NCI-H1694 treated with DMSO at 0.1 percent for 48 hours (cell line): ENCODE data around the gene URM1.
"Not testable (repeated sequence)": the region's sequence is repeated elsewhere in the genome, so short reads cannot be mapped to it uniquely, and the experiment has no call there.

Experiments
- DNase-seq: peaks from one replicate; lab custom pipeline; 2025; lab: John Stamatoyannopoulos, UW

The URM1 gene

DNA sequence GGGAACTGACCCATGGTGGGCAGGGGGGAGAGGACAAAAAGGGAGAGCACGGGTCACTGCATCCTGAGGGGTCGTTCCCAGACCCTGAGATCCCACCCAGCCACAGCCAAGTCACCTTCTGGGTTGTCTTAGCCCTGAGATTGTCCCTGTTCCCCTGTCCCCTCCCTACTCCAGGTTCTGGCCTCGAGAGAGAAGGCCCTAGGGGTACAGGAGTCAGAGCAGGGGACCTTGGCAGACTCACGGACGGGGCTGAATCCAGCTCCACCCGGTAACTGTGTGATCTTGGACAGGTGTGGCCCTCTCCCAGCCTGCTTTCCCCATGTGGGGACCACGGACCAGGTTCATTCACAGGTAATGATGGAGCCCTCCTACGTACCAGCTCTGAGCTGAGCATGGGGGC, 38.3 kb downstream of the URM1 start:
- DNase-seq: no peak

DNA sequence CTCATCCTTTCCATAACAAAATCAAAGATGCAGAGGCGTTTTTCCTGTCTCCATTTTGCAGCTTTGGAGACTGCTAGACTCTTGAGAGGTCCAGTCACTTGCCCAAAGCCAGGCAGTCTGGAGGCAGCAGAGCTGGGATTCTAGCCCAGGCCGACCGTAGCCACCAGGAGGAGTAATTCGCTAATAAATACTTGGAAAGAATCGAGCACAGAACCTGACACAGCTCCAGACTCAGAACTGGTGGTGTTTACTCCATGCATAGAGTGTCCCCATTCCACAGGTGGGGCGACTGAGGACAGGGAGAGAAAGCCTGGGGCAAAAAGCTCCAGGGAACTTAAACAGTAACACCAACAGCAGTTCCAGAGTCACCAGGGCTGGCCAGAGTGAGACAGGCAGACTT, 38.8 kb downstream of the URM1 start:
- DNase-seq: no peak

DNA sequence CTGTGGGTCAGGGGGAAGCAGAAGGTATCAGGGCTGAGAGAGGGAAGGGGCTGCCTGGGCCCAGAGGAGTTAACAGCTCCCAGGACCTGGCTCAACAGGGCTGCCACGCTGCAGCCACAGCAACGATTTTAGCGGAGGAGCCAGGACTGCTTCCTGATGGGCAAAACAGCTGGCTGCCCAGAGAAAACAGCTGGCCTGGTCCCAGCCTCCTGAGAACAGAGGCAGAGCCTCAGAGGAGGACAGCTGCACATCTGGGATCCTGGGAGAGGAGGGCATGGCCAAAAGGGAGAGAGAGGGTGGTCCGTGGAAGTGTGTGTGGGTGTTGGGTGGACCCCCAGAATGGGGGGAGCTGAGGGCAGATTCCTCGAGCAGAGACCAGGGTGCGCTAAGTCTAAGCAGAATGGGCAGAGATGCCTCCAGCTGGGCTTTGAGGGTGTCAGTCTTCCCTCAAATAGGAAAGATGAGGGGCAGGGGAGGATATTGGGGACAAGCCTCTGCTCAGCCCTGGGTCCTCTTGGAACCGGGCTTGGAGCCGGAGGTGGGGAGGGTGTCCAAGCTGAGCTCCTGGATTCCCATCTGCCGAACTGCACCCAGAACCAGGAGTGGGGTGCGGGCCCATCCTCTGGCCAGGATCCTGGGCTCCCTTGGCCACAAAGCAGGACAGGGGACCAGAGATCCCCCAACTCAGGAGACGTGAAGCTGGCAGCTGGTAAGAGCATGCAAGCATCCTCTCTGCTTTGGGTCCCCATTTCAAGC, 40.4 kb downstream of the URM1 start:
- no peak for DNase-seq

DNA sequence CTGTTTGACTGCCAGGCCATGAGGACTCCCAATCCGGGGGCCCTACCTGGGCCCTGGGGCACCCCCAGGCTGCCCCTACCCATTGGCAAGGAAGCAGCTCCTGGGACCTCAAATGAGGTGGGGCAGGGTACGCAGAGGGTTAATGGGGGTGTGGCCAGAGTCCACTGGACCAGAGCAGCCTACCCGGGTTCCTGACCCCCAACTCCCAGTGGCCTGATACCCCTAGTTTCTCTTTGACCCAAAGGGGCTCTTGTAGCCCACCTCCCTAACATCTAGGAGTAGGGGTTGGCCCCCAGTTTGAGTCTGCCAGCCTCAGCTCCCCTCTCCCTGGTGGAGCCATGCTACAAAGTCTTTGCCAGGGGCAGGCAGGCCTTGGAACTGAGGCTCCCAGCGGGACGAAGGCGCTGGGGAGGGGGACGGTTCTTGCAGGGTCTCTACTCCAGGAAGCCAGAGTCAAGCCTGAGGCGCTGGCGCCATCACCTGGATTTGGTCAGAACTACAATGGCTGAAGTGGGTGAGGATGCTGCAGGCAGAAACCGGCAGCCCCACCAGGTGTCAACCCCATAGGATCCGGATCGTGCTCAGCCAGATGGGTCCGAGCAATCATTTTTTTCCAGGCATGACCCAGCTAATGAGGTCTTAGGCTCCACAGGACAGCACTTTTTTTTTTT, 41.1 kb downstream of the URM1 start:
- DNase-seq: peak; percentile 57

DNA sequence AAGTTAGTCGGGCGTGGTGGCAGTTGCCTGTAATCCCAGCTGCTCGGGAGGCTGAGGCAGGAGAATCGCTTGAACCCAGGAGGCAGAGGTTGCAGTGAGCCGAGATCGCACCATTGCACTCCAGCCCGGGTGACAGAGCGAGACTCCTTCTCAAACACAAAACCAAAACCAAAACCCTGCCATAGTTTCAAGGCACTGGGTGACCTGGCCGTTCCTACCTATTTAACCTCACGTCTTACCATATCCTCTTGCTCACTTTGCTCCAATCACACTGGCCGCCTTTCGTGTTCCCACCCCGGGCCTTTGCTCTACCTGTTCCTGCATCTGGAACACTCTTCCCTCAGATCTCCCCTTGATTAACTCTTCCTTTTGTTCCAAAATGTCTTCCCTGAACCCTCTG, 42.6 kb downstream of the URM1 start:
- DNase-seq: not testable (repeated sequence)

DNA sequence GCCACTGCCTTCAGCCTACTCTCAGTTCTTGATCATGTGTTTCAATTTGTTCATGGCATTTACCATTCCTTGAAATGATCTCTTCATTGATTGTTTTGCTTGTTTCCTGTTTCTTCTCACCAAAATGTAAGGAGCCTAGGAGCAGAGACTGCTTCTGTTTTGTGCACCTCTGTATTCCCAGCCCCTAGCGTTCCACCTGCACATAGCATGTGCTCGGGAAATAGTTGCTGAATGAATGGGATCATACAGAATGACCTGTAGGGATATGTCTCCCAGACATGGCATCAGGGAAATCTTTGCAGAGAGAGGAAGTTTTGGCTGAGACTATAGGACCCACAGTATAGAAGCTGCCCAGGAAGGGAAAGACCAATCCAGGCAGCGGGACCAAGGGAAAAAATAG, 43.3 kb downstream of the URM1 start:
- no peak for DNase-seq

DNA sequence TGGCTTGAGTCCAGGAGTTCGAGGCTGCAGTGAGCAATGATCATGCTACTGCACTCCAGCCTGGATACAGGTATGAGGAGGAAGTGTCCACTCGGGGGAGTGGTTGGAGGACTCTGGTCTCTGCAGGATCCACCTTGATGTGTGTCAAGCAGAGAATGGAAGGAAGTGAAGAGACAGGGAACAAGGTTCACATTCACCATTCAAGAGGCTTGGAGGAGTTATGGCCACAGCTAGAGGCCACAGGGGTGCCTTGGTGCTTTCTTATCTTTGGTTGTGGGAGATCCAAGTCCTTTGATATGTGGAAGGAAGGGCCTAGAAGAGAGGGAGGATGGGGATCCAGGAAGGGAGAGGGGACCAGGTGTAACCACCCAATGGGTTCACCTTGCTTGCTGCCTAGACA, 44.1 kb downstream of the URM1 start:
- DNase-seq: no peak

DNA sequence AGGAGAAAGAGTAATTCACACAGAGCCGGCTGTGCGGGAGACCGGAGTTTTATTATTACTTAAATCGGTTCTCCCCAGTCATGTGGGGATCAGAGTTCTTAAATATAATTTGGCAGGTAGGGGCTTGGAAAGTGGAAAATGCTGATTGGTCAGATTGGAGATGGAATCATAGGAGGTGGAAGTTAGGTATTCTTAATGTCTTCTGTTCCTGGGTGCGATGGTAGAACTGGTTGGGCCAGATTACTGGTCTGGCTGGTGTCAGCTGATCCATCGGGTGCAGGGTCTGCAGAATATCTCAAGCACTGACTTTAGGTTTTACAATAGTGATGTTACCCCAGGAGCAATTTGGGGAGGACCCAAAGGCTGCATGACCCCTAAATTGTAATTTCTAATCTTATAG, 44.8 kb downstream of the URM1 start:
- no peak for DNase-seq

DNA sequence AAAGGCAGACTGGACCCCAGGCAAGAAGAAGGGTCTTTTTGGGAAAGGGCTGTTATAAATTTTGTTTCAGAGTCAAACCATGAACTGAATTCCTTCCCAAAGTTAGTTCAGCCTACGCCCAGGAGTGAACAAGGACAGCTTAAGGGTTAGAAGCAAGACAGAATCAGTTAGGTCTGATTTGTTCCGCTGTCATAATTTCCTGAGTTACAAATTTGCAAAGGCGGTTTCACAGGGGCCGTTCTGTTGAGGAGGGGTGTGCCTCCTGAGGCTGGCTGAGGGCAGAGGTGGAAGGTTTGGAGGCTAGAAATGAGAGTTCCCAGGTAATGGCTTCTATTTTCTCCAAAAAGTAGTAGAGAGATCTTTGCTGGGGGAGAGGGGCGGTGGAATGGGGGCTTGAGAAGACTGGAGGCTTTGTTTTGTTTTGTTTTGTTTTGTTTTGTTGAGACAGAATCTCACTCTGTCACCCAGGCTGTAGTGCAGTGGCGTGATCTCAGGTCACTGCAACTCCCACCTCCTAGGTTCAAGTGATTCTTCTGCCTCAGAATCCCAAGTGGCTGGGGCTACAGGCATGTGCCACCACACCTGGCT, 45.4 kb downstream of the URM1 start:
- no peak for DNase-seq

DNA sequence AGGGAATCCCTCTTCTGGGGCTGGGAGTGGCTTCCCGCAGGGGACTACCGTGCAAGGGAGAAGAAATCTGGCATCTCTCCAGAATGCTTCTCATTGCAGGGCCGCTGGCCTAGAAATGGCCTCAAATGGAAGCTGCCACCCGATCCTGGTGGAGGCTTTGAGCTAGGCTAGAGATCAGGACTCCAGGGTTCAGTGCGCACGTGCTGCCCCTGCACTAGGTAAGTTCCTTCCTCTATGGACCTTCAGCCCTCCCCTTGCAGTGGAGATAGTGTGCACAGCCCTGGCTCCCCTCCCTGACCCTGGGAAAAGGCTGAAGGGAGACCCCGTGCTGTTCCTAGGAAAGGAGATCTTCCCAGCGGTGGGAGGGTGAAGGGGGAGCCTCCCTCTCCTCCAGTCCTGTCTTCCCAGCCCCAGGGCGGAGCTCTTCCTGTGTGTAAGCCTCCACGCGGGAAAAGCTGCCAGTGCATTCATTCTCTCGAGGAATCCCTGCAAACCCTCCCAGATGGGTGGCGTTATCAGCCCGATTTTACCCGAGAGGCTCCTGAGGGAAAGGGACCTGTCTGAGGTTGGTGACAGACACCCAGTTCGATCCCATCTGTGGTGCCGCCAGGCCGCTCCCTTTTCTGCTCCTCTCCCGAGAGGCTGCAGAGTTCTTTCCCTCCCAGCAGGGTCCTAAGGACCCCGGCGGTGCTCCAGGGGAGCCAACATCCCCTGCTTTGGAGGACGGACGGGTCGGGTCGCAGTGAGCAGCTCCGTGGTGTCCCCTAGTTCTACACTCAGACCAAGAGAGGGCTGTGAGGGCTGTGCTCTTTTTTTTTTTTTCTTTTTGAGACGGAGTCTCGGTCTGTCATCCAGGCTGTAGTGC, 48.1 kb downstream of the URM1 start:
- DNase-seq: peak; percentile 48

DNA sequence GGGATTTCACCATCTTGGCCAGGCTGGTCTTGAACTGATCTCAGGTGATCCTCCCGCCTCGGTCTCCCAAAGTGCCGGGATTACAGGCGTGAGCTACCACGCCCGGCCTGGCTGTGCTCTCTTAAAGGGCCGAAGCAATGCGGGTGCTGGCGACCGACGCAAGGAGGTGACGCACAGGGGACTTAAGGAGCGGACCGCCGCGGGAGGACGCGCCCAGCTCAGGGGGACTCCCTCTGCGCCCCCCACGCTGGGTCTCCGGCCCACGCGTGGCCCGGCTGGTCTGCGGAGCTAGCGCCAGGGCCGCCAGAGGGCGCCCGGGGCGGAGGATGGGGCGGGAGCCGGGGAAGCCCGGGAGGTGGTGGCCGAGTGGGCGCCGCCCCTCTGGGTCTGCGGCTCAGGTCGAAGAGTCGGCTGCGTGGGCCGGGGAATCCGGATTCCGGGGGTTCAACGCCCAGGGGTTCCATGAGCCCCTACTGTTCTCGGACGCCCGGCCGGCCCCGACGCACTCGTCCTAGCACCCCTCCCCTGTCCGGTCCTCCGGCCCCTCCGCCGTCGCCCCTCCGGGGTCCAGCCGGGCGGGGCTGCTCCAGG, 49.0 kb downstream of the URM1 start:
- no peak for DNase-seq

DNA sequence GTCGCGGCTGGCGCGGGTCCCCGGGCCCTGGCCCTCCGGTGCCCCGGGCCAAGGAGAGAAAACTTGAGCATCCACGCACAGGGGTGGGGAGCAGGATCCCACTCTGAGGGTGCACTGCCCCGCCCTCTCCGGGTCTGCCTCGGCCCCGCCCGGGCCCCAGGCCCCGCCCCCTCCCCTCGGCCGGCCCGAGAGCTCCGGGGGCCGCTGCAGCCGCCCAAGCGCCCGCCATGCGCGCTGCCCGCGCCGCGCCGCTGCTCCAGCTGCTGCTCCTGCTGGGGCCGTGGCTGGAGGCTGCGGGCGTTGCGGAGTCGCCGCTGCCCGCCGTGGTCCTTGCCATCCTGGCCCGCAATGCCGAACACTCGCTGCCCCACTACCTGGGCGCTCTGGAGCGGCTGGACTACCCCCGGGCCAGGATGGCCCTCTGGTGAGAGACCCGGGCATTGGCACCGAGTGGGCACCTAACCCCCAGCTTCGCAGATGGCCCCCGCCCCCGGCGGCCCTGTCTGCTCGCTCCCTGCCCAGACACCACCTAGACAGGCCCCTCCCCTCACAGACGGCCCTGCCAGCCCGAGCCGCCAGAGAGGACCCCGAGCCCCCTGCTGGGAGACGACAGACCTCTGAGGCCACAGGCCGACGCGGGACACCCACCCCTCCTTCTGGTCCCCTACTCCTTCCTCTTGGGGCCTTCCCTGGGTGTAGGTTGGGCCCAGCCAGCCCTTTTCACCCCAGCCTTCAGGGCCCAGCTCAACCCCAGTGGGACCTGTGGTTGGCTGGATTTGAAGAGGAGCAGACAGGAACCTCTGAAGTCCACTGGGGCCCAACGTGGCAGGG, 49.7 kb downstream of the URM1 start, which contains the start of gene CERCAM:
Gene CERCAM (plus strand): TSS at position 207 of the 831 bp plus-strand sequence. CDS start 21 bp downstream, at position 228.
- no peak for DNase-seq

DNA sequence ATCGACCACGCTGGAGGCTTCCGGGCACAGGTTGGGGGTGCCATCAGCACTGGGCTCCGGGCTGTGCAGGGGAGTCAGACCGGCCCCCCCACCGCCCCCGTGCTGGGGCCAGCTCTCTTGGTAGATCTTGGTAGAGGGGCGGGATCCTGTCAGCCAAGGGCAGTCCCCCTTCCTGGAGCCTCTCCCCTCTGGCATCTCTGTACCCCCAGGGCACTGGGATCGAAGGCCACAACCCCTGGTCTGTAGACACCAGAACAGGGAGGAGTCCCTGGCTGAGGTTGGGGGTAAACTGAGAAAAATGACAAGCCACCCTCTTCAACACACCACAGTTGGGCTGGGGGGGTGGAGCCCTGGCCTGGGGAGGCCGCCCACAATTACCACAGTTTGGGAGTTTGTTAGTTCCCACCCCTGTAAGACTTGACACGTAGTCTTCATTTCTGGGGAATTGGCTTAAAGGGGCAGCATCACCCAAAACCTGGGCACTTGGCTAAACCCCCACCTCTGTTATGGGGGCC, 50.4 kb downstream of the URM1 start:
- DNase-seq: no peak

DNA sequence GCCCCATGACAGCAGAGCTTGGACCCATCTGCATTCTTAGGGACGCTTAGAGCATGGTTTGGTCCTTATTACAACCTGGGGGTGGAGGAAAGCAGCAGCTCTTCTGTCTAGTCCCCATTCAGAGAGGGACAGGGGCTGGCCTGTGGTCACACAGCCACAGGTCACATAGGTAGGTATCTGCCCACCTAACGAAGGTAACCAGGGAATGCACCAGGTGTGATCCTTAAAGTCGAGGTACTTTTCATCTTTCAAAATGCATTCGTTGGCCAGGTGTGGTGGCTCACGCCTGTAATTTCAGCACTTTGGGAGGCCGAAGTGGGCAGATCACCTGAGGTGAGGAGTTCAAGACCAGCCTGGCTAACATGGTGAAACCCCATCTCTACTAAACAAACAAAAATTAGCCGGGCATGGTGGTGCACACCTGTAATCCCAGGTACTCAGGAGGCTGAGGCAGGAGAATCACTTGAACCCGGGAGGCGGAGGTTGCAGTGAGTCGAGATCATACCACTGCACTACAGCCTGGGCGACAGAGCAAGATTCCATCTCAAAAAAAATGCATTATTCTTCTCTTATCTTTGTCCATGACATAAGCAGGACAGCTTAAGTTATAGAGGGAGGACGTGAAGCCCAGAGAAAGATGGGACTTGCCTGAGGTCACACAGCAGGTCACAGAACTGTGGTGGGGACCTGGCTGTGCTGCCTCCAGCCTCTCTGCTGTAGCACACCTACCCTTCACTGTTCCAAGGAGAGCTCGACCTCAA, 51.0 kb downstream of the URM1 start:
- not testable (repeated sequence) for DNase-seq

DNA sequence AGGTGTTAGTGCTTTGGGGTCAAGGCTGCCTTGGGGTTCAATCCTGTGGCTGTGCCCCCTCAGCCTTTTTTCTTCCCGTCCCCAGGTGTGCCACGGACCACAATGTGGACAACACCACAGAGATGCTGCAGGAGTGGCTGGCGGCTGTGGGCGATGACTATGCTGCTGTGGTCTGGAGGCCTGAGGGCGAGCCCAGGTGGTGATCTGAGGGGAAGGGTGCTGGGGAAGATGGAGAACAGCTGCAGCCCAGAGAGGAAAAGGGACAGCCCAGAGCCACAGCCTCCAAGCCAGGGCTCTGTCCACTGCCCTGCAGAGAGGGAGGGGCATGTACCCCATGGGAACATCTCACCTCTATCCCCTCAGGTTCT, 51.6 kb downstream of the URM1 start:
- DNase-seq: no peak

DNA sequence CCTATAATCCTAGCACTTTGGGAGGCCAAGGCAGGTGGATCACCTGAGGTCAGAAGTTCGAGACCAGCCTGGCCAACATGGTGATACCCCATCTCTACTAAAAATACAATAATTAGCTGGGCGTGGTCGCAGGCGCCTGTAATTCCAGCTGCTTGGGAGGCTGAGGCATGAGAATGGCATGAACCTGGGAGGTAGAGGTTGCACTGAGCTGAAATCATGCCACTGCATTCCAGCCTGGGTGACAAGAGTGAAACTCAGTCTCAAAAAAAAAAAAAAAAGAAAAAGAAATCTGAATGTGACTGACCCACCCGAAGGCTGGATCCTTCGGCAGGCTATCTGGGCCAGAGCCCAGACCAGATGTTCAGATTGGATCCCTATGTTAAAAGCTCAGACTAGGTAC, 52.2 kb downstream of the URM1 start:
- not testable (repeated sequence) for DNase-seq

DNA sequence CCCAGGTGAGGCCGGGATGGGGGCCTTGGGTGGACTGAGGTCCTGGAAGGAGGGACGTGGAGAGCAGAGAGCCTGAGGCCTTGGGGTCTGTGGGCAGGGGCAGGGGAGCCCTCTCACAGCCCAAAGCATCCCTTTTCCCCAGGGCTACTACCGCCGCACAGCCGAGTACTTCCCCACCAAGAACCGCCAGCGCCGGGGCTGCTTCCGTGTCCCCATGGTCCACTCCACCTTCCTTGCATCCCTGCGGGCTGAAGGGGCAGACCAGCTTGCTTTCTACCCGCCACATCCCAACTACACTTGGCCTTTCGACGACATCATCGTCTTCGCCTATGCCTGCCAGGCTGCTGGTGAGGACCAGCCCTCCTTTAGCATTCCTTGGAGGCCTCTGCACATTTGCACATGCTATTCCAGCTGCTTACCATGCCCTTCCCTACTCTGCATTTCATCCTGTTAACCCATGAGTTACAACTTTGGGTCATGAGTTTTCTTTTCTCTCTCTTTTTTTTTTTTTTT, 53.1 kb downstream of the URM1 start:
- DNase-seq: no peak

DNA sequence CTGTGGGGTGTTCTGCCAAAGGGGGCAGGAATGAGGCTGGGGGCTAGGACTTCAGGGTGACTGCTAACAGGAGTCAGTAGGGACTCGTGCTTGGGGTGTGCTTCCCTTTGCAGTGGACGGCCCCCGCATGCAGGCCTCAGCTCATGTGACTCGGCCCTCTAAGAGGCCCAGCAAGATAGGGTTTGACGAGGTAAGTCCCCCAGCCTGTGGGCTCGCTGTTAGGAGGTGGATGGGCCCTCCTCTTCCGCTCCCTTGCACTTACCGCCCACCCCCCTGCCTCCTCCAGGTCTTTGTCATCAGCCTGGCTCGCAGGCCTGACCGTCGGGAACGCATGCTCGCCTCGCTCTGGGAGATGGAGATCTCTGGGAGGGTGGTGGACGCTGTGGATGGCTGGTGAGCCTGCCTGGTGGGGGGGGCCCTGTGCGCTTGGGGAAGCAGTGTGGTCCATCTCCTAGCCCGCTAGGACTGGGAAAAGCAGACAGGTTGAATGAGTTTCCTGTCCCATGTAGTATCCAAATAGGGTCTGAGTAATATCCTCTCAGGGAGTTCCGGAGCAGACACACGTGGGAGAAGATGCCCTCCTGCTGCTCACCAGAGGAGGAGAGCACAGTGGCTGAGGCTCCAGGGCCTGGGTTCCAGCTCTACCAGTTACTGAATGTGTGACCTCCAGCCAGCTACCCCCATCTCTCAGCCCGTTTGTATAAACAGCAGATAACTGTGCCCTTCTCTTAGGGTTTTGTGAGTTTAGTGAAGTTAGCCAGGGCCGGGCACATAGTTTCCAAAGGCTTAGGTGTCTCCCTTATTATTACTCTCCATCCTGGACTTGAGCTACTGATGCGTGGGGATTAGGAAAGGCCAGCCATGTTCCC, 57.7 kb downstream of the URM1 start:
- no peak for DNase-seq
